LNCaP clone FGC (cell line): ENCODE results near the gene AFF1.

Source experiments
- DNase-seq: peaks from one replicate; pipeline ENCODE4 v3.0.0-alpha.2; 2011; ENCODE audit warnings: low read depth
- H3K4me3 ChIP-seq: 2 replicates; pipeline ENCODE4 v1.5.1; 2011; ENCODE audit warnings: mild to moderate bottlenecking, low read depth, low read length, control low read depth
- CTCF ChIP-seq: IDR thresholded peaks from 2 replicates; pipeline ENCODE4 v1.5.1; 2012; ENCODE audit warnings: mild to moderate bottlenecking; ENCODE audit not compliant: control insufficient read depth, insufficient read depth; ENCODE audit errors: extremely low read depth

The AFF1 gene

GRCh38 chr4:86909546-86910295, 25.1 kb upstream of the AFF1 start:
- no peak overlapping the region for H3K4me3 ChIP-seq
- DNase-seq, result no peak
- no peak for TF ChIP-seq CTCF

GRCh38 chr4:86910369-86910768, 24.4 kb upstream of the AFF1 start:
- TF ChIP-seq CTCF, result peak; percentile 27; the same call in 1 of the 2 replicates
- H3K4me3 ChIP-seq, result no peak overlapping the region
- no peak for DNase-seq

GRCh38 chr4:86910820-86911684, 23.8 kb upstream of the AFF1 start:
- no peak for DNase-seq
- TF ChIP-seq CTCF, result no peak

GRCh38 chr4:86916392-86916791, 18.4 kb upstream of the AFF1 start:
- TF ChIP-seq CTCF, result no peak
- no peak overlapping the region for H3K4me3 ChIP-seq
- no peak for DNase-seq

More at GRCh38 chr4:86910820-86911684, 23.8 kb upstream of the AFF1 start:
- H3K4me3 ChIP-seq, result no peak overlapping the region

- DNase-seq, result no peak
- no peak overlapping the region for H3K4me3 ChIP-seq
- no peak for TF ChIP-seq CTCF
Observed at GRCh38 chr4:86917212-86918039, 17.4 kb upstream of the AFF1 start.

- no peak for TF ChIP-seq CTCF
- no peak overlapping the region for H3K4me3 ChIP-seq
- DNase-seq, result no peak
Observed at GRCh38 chr4:86918539-86919072, 16.2 kb upstream of the AFF1 start.
